BLaER1 treated with 17β-estradiol and CSF1 and Interleukin-3, amounts not matched to agents 10 nM and 100 nM (cell line): ENCODE measurements around the gene BACE2.

Experiments
- H3K27ac ChIP-seq, 11 experiments: shearing (Covaris generic); formaldehyde crosslinking; 2 replicates each; pipeline ENCODE4 v1.8.1; 2022
- H3K27me3 ChIP-seq, 11 experiments: shearing (Covaris generic); formaldehyde crosslinking; 2 replicates each; pipeline ENCODE4 v1.8.1; 2022
- H3K36me3 ChIP-seq, 11 experiments: shearing (Covaris generic); formaldehyde crosslinking; 2 replicates each; pipeline ENCODE4 v1.8.1; 2022
- H3K4me1 ChIP-seq, 10 experiments: shearing (Covaris generic); formaldehyde crosslinking; 2 replicates each; pipeline ENCODE4 v1.8.1; 2022
- H3K4me2 ChIP-seq, 11 experiments: shearing (Covaris generic); formaldehyde crosslinking; 2 replicates each; pipeline ENCODE4 v1.8.1; 2022
- H3K4me3 ChIP-seq, 10 experiments: shearing (Covaris generic); formaldehyde crosslinking; 2 replicates each; pipeline ENCODE4 v1.8.1; 2022
- H3K9ac ChIP-seq, 11 experiments: shearing (Covaris generic); formaldehyde crosslinking; 2 replicates each; pipeline ENCODE4 v1.8.1; 2022
- H3K9me3 ChIP-seq, 11 experiments: shearing (Covaris generic); formaldehyde crosslinking; replicated peaks in 1 of 11; 2 replicates each; pipeline ENCODE4 v1.8.1; 2022
- H4K20me1 ChIP-seq, 11 experiments: shearing (Covaris generic); formaldehyde crosslinking; 2 replicates each; pipeline ENCODE4 v1.8.1; 2022
- Cebpa-rat ChIP-seq, 11 experiments: shearing (Covaris generic); IDR thresholded peaks; 2 replicates each; pipeline ENCODE4 v1.8.1; 2022

Gene BACE2

GRCh38 chr21:41322496-41323382 is 154.8 kb downstream of the BACE2 start:
- Histone ChIP-seq H3K36me3 (no peaks in the 10 kb centered on the region), H3K9me3 (no peaks in the 10 kb centered on the region), H3K4me1 (peaks cover 10 to 58% (median 42%) of the 10 kb centered on the region in 10 experiments; a peak in 18 of 20 replicates), H3K9ac (no peak overlapping the region), H3K27ac (peak overlapping the region in 3 of 11 experiments; percentile 28 to 70 (median 48); a peak in 2 of 22 replicates), H3K27me3 (peaks cover under 1 to 11% (median 7%) of the 10 kb centered on the region in 11 experiments; a peak in 18 of 22 replicates), H3K4me2 (peak overlapping the region in 6 of 11 experiments; percentile 75 to 84 (median 80); a peak in 13 of 22 replicates), H4K20me1 (no peaks in the 10 kb centered on the region), H3K4me3 (no peak overlapping the region)
- TF ChIP-seq Cebpa-rat (IDR thresholded peaks at IDR 0.05) = no peak

GRCh38 chr21:41325138-41325912 is 157.4 kb downstream of the BACE2 start:
- Histone ChIP-seq H3K4me3 (no peak overlapping the region), H3K36me3 (no peaks in the 10 kb centered on the region), H3K27me3 (no peaks in the 10 kb centered on the region), H3K4me1 (peaks cover 10 to 50% (median 41%) of the 10 kb centered on the region in 10 experiments; a peak in 18 of 20 replicates), H3K9ac (no peak overlapping the region), H3K4me2 (peak overlapping the region in 2 of 11 experiments; percentile 43 to 56; a peak in 1 of 22 replicates), H3K9me3 (no peaks in the 10 kb centered on the region), H3K27ac (no peak overlapping the region), H4K20me1 (no peaks in the 10 kb centered on the region)
- TF ChIP-seq Cebpa-rat (IDR thresholded peaks at IDR 0.05) = no peak

GRCh38 chr21:41326414-41327080 is 158.6 kb downstream of the BACE2 start:
- no peak overlapping the region for H3K4me3 ChIP-seq
- no peaks in the 10 kb centered on the region for H3K9me3 ChIP-seq
- H3K4me1 ChIP-seq = peaks cover 3 to 38% (median 29%) of the 10 kb centered on the region in 10 experiments; a peak in 18 of 20 replicates
- no peaks in the 10 kb centered on the region for H3K36me3 ChIP-seq
- no peak overlapping the region for H3K9ac ChIP-seq
- H3K27ac ChIP-seq = peak overlapping the region in 1 of 11 experiments; percentile 9; a peak in 1 of 22 replicates
- no peaks in the 10 kb centered on the region for H3K27me3 ChIP-seq
- no peak for TF ChIP-seq Cebpa-rat (IDR thresholded peaks at IDR 0.05)
- H3K4me2 ChIP-seq = peak overlapping the region in 9 of 11 experiments; percentile 17 to 73 (median 56); a peak in 15 of 22 replicates
- H4K20me1 ChIP-seq = no peaks in the 10 kb centered on the region

- Histone ChIP-seq H3K9ac (no peak overlapping the region), H3K27me3 (no peaks in the 10 kb centered on the region), H3K4me3 (no peak overlapping the region), H3K4me2 (no peak overlapping the region), H3K9me3 (no peaks in the 10 kb centered on the region), H4K20me1 (no peaks in the 10 kb centered on the region), H3K27ac (no peak overlapping the region), H3K36me3 (no peaks in the 10 kb centered on the region), H3K4me1 (peaks cover 0 to 26% (median 17%) of the 10 kb centered on the region in 10 experiments; a peak in 15 of 20 replicates)
- TF ChIP-seq Cebpa-rat (IDR thresholded peaks at IDR 0.05) = no peak
Observed at GRCh38 chr21:41327753-41328152, 159.8 kb downstream of the BACE2 start.

- Histone ChIP-seq H3K27ac (no peak overlapping the region), H3K4me3 (no peak overlapping the region), H3K9me3 (peaks cover 0 to 7% (median 3%) of the 10 kb centered on the region in 11 experiments; a peak in 14 of 22 replicates), H3K9ac (no peak overlapping the region), H3K4me2 (no peak overlapping the region), H3K4me1 (peaks cover 0 to 17% (median 12%) of the 10 kb centered on the region in 10 experiments; a peak in 15 of 20 replicates), H3K36me3 (no peaks in the 10 kb centered on the region), H3K27me3 (no peaks in the 10 kb centered on the region), H4K20me1 (no peaks in the 10 kb centered on the region)
- TF ChIP-seq Cebpa-rat (IDR thresholded peaks at IDR 0.05) = no peak
Observed at GRCh38 chr21:41328660-41329607, 161.0 kb downstream of the BACE2 start.
